Neural progenitor cell (in vitro differentiated cells): Measurements from ENCODE around the gene PLK5.

Experiments
- CTCF ChIP-seq: fragments of 200-600 bp; sonication (generic); IDR thresholded peaks from 2 replicates; pipeline ENCODE4 v1.5.1; 2017; ENCODE audit warnings: antibody characterized with exemption, mild to moderate bottlenecking
- EZH2 ChIP-seq: fragments of 200-600 bp; sonication (generic); IDR thresholded peaks from 2 replicates; pipeline ENCODE4 v1.6.1; 2017; ENCODE audit warnings: antibody characterized with exemption, mild to moderate bottlenecking, moderate library complexity

GRCh38 chr19:1549332-1549945 lies 25.6 kb downstream of the PLK5 start:
- TF ChIP-seq EZH2, result no peak
- TF ChIP-seq CTCF, result no peak
